ENCODE measurements around the gene GRM7.

- TF ChIP-seq, protein P1, sequence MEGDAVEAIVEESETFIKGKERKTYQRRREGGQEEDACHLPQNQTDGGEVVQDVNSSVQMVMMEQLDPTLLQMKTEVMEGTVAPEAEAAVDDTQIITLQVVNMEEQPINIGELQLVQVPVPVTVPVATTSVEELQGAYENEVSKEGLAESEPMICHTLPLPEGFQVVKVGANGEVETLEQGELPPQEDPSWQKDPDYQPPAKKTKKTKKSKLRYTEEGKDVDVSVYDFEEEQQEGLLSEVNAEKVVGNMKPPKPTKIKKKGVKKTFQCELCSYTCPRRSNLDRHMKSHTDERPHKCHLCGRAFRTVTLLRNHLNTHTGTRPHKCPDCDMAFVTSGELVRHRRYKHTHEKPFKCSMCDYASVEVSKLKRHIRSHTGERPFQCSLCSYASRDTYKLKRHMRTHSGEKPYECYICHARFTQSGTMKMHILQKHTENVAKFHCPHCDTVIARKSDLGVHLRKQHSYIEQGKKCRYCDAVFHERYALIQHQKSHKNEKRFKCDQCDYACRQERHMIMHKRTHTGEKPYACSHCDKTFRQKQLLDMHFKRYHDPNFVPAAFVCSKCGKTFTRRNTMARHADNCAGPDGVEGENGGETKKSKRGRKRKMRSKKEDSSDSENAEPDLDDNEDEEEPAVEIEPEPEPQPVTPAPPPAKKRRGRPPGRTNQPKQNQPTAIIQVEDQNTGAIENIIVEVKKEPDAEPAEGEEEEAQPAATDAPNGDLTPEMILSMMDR (IDR thresholded peaks at IDR 0.05; ENCODE audit: insufficient read depth, low read length) = no peak
- TF ChIP-seq POLR2AphosphoS5 (IDR thresholded peaks at IDR 0.05; ENCODE audit: low read depth) = no peak
- TF ChIP-seq GABPA (IDR thresholded peaks at IDR 0.05; ENCODE audit: low read depth) = no peak
- TF ChIP-seq REST (IDR thresholded peaks at IDR 0.05; ENCODE audit: insufficient replicate concordance, low read depth) = no peak
- no peak for TF ChIP-seq SPI1 (IDR thresholded peaks at IDR 0.05; ENCODE audit: borderline replicate concordance, low read depth)
These were observed 343.3 kb downstream of the GRM7 start for GRCh38 chr3:7203969-7204847.

Data from HL-60 (cell line).